Mesenchymal stem cell (in vitro differentiated cells and primary cell): ENCODE data around the gene HIF1A.

Source experiments
- DNase-seq: peaks from one replicate; pipeline ENCODE4 v3.0.0-alpha.2; 2013
- H2AFZ ChIP-seq: one replicate; pipeline ENCODE4 v1.6.1; 2013; ENCODE audit warnings: low read depth, mild to moderate bottlenecking, control low read depth, inconsistent platforms, low read length, moderate library complexity
- H2AK5ac ChIP-seq: 2 replicates; pipeline ENCODE4 v1.6.1; 2013; ENCODE audit warnings: low read length, moderate library complexity, mild to moderate bottlenecking, inconsistent platforms; ENCODE audit not compliant: severe bottlenecking
- H2BK120ac ChIP-seq: one replicate; pipeline ENCODE4 v1.6.1; 2013; ENCODE audit warnings: low read depth, mild to moderate bottlenecking, inconsistent platforms, low read length, moderate library complexity
- H2BK12ac ChIP-seq, 2 experiments: one replicate each; pipeline ENCODE4 v1.6.1; 2013; ENCODE audit warnings: inconsistent platforms in 2 of 2, low read length in 2 of 2, mild to moderate bottlenecking in 2 of 2, moderate library complexity in 2 of 2, control low read depth in 1 of 2
- H2BK15ac ChIP-seq: one replicate; pipeline ENCODE4 v1.6.1; 2013; ENCODE audit warnings: mild to moderate bottlenecking, low read depth, inconsistent platforms; ENCODE audit not compliant: poor library complexity, severe bottlenecking
- H2BK5ac ChIP-seq: 2 replicates; pipeline ENCODE4 v1.6.1; 2013; ENCODE audit warnings: low read depth, mild to moderate bottlenecking, low read length, control low read depth, inconsistent platforms; ENCODE audit not compliant: poor library complexity, severe bottlenecking
- H3K14ac ChIP-seq, 2 experiments: one replicate each; pipeline ENCODE4 v1.6.1; 2013; ENCODE audit warnings: inconsistent platforms in 2 of 2, low read length in 2 of 2, control low read depth in 1 of 2, mild to moderate bottlenecking in 1 of 2, moderate library complexity in 1 of 2
- H3K18ac ChIP-seq, 2 experiments: one replicate each; pipeline ENCODE4 v1.6.1; 2013; ENCODE audit warnings: inconsistent platforms in 2 of 2, low read length in 2 of 2, control low read depth in 1 of 2, low read depth in 1 of 2, mild to moderate bottlenecking in 1 of 2
- H3K23ac ChIP-seq, 2 experiments: one replicate each; pipeline ENCODE4 v1.6.1; 2013; ENCODE audit warnings: inconsistent platforms in 2 of 2, low read length in 2 of 2, mild to moderate bottlenecking in 2 of 2, moderate library complexity in 2 of 2, control low read depth in 1 of 2
- H3K27ac ChIP-seq: 2 replicates; pipeline ENCODE4 v1.5.1; 2013; ENCODE audit warnings: mild to moderate bottlenecking, moderate library complexity, low read length, control low read depth, inconsistent platforms; ENCODE audit not compliant: poor library complexity, severe bottlenecking
- H3K27me3 ChIP-seq, 2 experiments: 2 replicates each; pipeline versions ENCODE4 v1.6.1 to v1.7.0; 2013; ENCODE audit warnings: low read length in 2 of 2, mild to moderate bottlenecking in 2 of 2, moderate library complexity in 2 of 2, control low read depth in 1 of 2, inconsistent platforms in 1 of 2; ENCODE audit not compliant: control insufficient read depth in 1 of 2, insufficient read depth in 1 of 2
- H3K36me3 ChIP-seq, 2 experiments: 2 replicates each; pipeline versions ENCODE4 v1.6.1 to v1.7.0; 2013; ENCODE audit warnings: low read length in 2 of 2, control low read depth in 1 of 2, inconsistent platforms in 1 of 2, low read depth in 1 of 2, mild to moderate bottlenecking in 1 of 2; ENCODE audit not compliant: insufficient read depth in 2 of 2, control insufficient read depth in 1 of 2
- H3K4ac ChIP-seq, 2 experiments: one replicate each; pipeline ENCODE4 v1.6.1; 2013; ENCODE audit warnings: inconsistent platforms in 2 of 2, low read length in 2 of 2, mild to moderate bottlenecking in 2 of 2, moderate library complexity in 2 of 2, control low read depth in 1 of 2, low read depth in 1 of 2
- H3K4me1 ChIP-seq: 2 replicates; pipeline ENCODE4 v1.6.1; 2013; ENCODE audit warnings: low read depth, low read length, control low read depth; ENCODE audit not compliant: control insufficient read depth, insufficient read depth
- H3K4me2 ChIP-seq: 2 replicates; pipeline ENCODE4 v1.6.1; 2013; ENCODE audit warnings: low read length, mild to moderate bottlenecking, inconsistent platforms; ENCODE audit not compliant: poor library complexity, severe bottlenecking
- H3K4me3 ChIP-seq, 2 experiments: 2 replicates each; pipeline versions ENCODE4 v1.5.1 to v1.7.0; 2013; ENCODE audit warnings: low read length in 2 of 2, mild to moderate bottlenecking in 2 of 2, control low read depth in 1 of 2, low read depth in 1 of 2; ENCODE audit not compliant: insufficient read depth in 1 of 2
- H3K79me1 ChIP-seq: replicated peaks from 2 replicates; pipeline ENCODE4 v1.6.1; 2013; ENCODE audit warnings: mild to moderate bottlenecking, control low read depth, low read length, inconsistent platforms; ENCODE audit not compliant: poor library complexity, severe bottlenecking
- H3K9ac ChIP-seq: 2 replicates; pipeline ENCODE4 v1.7.0; 2013; ENCODE audit warnings: mild to moderate bottlenecking, low read length, moderate library complexity
- H3K9me3 ChIP-seq: 2 replicates; pipeline ENCODE4 v1.7.0; 2013; ENCODE audit warnings: mild to moderate bottlenecking, low read length; ENCODE audit not compliant: control insufficient read depth
- H4K8ac ChIP-seq: one replicate; pipeline ENCODE4 v1.6.1; 2013; ENCODE audit warnings: inconsistent platforms, mild to moderate bottlenecking, low read length, moderate library complexity
- H4K91ac ChIP-seq: one replicate; pipeline ENCODE4 v1.6.1; 2013; ENCODE audit warnings: mild to moderate bottlenecking, low read length, inconsistent platforms
- WGBS: methylation state at CpG from one replicate; pipeline ENCODE4 v1.1.7; 2013; ENCODE audit warnings: mixed read lengths; 5-methylcytosine and 5-hydroxymethylcytosine counted together

Gene HIF1A

GRCh38 chr14:61774861-61775260, 79.5 kb downstream of the HIF1A start:
- Histone ChIP-seq H3K4me3 (no peak overlapping the region), H3K27me3 (no peaks in the 10 kb centered on the region), H2BK5ac (no peak overlapping the region), H2BK15ac (no peak overlapping the region), H3K18ac (no peak overlapping the region), H4K8ac (no peak overlapping the region), H4K91ac (no peak overlapping the region), H3K79me1 (peaks cover 26% of the 10 kb centered on the region), H2AK5ac (no peak overlapping the region), H3K23ac (no peak overlapping the region), H3K4me1 (no peaks in the 10 kb centered on the region), H2BK120ac (no peak overlapping the region), H3K36me3 (peaks cover 33 to 93% of the 10 kb centered on the region in 2 experiments), H2AFZ (no peak overlapping the region), H3K14ac (no peak overlapping the region), H3K9me3 (no peaks in the 10 kb centered on the region), H3K9ac (no peak overlapping the region), H3K4me2 (no peak overlapping the region), H3K4ac (no peak overlapping the region), H2BK12ac (no peak overlapping the region), H3K27ac (no peak overlapping the region)
- 100% methylated on average over 1 of the region's 1 CpG for WGBS
- DNase-seq, result no peak

DNA sequence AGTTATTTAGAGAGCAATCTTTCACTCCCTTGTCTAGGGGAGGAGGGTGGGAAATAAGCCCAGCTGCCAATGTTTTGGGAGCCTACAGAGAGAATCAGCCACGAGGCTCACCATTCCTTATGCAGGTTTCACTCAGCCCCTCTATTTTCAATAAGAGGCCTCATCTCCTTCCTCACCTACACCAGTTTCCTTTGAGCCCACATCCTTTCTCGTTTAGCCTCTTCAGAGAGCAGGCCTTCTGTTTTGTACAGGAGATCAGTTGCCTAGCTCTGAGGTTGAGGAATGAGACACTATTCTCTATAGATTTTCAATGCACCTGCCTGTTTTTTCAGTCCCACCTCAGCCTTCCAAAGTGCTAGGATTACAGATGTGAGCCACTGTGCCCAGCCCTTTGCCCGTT, 84.8 kb downstream of the HIF1A start:
- H2AK5ac ChIP-seq, result no peak overlapping the region
- H3K9ac ChIP-seq, result no peak overlapping the region
- no peak overlapping the region for H3K4ac ChIP-seq
- no peak overlapping the region for H2BK15ac ChIP-seq
- no peak overlapping the region for H2BK120ac ChIP-seq
- no peak overlapping the region for H3K4me2 ChIP-seq
- no peak overlapping the region for H3K23ac ChIP-seq
- peaks cover 24 to 86% of the 10 kb centered on the region in 2 experiments for H3K36me3 ChIP-seq
- H3K14ac ChIP-seq, result no peak overlapping the region
- no peak overlapping the region for H3K27ac ChIP-seq
- H2AFZ ChIP-seq, result no peak overlapping the region
- no peaks in the 10 kb centered on the region for H3K4me1 ChIP-seq
- no peak overlapping the region for H2BK12ac ChIP-seq
- WGBS, result 93% methylated on average over 2 of the region's 3 CpGs
- DNase-seq, result no peak
- no peak overlapping the region for H2BK5ac ChIP-seq
- H3K9me3 ChIP-seq, result no peaks in the 10 kb centered on the region
- peaks cover 14% of the 10 kb centered on the region for H3K79me1 ChIP-seq
- H4K8ac ChIP-seq, result no peak overlapping the region
- no peaks in the 10 kb centered on the region for H3K27me3 ChIP-seq
- no peak overlapping the region for H4K91ac ChIP-seq
- H3K18ac ChIP-seq, result no peak overlapping the region
- no peak overlapping the region for H3K4me3 ChIP-seq

GRCh38 chr14:61797309-61797708, 102.0 kb downstream of the HIF1A start:
- Histone ChIP-seq H3K79me1 (peaks cover 7% of the 10 kb centered on the region), H2BK12ac (no peak overlapping the region), H3K9ac (no peak overlapping the region), H3K4ac (no peak overlapping the region), H2AFZ (no peak overlapping the region), H3K9me3 (no peaks in the 10 kb centered on the region), H3K4me2 (no peak overlapping the region), H4K91ac (no peak overlapping the region), H4K8ac (no peak overlapping the region), H2AK5ac (no peak overlapping the region), H3K4me3 (no peak overlapping the region), H3K27me3 (no peaks in the 10 kb centered on the region), H3K27ac (no peak overlapping the region), H3K18ac (no peak overlapping the region), H3K36me3 (peaks cover 17 to 28% of the 10 kb centered on the region in 2 experiments), H2BK120ac (no peak overlapping the region), H3K23ac (no peak overlapping the region), H2BK15ac (no peak overlapping the region), H3K14ac (no peak overlapping the region), H2BK5ac (no peak overlapping the region), H3K4me1 (no peaks in the 10 kb centered on the region)
- DNase-seq, result no peak
- 98% methylated on average over 5 of the region's 5 CpGs for WGBS
